GM12864 (cell line): Measurements from ENCODE around the gene TOX2.

Experiments
- DNase-seq: peaks from one replicate; pipeline ENCODE4 v3.0.0-alpha.2; 2011; ENCODE audit warnings: low read depth
- H3K4me3 ChIP-seq: 2 replicates; pipeline ENCODE4 v1.5.1; 2011; ENCODE audit warnings: mild to moderate bottlenecking, low read depth, low read length, control low read depth
- TF ChIP-seq, protein P1 (sequence below): IDR thresholded peaks from 2 replicates; pipeline ENCODE4 v1.5.1; 2011; ENCODE audit warnings: low read depth, mild to moderate bottlenecking, moderate library complexity, low read length, control low read depth, inconsistent platforms; ENCODE audit errors: missing control alignments

The TOX2 gene

DNA sequence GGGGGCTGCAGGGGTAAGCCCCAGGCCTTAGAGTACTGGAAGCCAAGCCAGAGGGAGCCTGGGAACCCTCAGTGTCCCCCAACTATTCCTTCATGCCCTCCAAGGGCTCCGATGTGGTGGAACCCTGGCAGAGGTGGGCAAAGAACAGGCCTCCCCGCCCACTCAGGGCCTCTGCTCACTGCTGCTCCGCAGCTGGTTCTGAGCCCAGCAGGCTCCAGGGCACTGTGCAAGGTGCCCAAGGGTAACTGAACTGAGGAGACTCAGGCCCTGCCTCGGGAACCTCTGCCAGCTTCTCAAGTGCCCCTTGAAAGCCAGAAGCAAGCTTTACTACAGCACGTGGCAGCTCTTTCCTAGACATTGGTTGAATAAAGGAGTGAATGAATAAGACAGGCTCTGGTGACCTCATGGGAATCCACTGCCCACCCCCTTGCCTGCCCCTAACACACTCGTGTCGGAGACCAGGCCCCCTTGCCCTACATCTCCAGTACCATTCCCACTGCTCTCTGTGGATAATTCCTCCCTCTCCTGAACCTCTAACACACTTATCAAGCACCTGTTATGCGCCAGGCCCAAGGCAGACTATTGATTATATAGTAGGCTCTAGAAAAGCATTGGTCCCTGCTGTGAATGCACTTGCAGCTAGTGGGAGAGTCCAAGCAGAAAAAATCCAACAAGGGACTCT lies 55.0 kb downstream of the TOX2 start:
- H3K4me3 ChIP-seq = no peak overlapping the region
- TF ChIP-seq, protein P1, sequence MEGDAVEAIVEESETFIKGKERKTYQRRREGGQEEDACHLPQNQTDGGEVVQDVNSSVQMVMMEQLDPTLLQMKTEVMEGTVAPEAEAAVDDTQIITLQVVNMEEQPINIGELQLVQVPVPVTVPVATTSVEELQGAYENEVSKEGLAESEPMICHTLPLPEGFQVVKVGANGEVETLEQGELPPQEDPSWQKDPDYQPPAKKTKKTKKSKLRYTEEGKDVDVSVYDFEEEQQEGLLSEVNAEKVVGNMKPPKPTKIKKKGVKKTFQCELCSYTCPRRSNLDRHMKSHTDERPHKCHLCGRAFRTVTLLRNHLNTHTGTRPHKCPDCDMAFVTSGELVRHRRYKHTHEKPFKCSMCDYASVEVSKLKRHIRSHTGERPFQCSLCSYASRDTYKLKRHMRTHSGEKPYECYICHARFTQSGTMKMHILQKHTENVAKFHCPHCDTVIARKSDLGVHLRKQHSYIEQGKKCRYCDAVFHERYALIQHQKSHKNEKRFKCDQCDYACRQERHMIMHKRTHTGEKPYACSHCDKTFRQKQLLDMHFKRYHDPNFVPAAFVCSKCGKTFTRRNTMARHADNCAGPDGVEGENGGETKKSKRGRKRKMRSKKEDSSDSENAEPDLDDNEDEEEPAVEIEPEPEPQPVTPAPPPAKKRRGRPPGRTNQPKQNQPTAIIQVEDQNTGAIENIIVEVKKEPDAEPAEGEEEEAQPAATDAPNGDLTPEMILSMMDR = no peak
- no peak for DNase-seq

DNA sequence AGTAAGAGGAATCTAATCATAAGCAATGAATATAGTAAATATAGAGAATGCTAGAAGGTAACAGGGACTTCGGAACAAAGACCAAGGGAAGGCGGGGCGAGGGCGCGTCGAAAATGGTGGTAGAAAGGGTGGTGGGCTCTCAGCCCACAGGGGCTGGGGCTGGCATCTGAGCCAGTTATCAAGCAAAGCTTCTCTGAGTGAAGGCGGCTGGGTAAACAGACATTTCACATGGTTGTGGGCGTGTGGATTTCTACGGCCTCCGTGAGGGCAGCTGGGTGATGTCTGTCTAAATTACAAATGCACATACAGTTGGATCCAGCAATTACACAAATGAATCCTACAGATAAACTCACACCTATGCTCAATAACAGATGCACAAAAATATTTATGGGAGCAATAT lies 56.6 kb downstream of the TOX2 start:
- no peak overlapping the region for H3K4me3 ChIP-seq
- DNase-seq = no peak
- TF ChIP-seq, protein P1 = no peak

DNA sequence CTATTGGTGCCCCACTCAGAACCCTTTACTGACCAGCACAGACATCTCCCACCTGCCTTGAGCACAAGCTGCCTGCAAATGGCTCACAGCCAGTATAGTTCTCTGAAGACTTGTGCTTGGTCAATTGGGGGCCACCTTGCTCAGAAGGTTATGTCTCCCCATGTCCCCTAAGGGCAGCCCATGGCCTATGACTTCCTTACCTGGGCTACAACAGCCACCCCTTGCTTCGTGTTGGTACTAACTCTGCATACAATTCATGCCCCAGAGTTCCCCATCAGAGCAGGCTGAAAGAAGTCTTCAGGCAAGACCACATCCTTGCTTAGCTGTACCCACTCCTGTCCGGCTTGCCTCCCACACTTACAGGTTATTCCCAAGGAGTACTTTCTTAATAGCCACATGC lies 57.4 kb downstream of the TOX2 start:
- TF ChIP-seq, protein P1 = no peak
- no peak overlapping the region for H3K4me3 ChIP-seq
- DNase-seq = no peak

DNA sequence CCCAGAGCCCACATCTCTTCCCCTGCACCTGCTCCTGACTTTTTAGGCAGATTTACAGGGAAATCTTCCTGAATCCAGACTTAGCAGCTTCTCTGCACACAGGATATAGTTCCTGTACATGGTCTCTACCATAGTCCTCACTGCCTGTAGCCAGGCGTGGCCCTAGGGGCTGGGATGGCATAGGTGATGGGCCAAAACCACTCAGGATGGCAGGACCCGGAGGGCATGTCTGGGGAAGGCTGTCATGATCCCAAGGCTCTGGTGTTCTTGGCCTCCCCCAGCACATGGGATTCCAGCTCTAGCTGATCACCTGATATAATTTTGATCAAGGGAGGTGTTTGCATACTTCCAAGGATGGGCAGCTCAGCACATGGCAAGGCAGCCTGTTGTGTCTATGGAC lies 58.0 kb downstream of the TOX2 start:
- TF ChIP-seq, protein P1 = no peak
- H3K4me3 ChIP-seq = no peak overlapping the region
- no peak for DNase-seq

DNA sequence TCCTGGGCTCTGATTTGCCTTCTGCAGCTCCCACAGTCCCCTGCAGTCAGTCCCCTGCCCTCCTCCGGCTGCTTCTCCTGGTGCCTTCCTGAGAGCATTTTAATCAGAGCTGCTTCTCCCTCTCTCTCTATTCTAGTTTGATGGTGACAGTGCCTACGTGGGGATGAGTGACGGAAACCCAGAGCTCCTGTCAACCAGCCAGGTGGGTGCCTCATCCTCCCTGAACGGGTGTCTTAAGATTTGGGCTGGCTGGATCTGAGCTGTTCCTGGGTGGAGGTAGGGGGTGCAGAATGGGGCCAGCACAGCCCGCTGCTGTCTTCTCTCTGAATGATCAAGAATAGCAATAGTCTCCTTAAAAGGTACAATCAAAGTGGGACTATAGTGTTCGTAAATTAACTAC lies 58.6 kb downstream of the TOX2 start:
- TF ChIP-seq, protein P1 = no peak
- DNase-seq = no peak
- H3K4me3 ChIP-seq = no peak overlapping the region

DNA sequence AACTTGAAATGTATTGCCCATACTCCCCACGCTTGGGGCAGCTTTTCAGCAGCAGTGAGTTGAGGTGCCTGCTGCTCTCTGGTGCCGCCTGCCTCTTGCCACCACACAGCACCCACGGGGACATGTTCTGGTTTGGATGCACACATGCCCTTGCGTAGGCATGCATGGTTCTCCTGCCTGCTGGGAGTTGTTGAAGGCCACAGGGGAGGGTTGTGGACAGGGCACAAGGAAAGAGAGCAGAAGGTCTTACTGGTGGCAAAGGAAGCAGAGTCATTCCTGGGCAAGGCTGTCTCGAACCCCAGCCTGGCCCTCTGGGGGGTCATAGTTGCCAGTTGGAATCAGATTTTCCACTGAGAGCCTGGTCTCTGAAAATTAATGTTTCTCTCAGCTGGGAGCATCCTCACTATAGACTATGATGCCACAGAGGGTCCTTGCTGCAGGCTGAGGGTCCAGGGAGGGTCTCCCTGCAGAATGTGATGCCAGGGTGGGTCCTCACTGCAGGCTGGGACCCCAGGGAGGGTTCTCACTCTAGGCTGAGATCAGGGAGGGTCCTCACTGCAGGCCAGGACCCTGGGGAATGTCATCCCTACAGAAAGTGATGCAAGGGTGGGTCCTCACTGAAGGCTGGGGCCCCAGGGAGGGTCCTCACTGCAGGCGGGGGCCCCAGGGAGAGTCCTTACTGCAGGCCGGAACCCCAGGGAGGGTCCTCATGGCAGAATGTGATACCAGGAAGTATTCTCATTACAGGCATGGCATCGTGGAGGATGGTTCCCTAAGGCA lies 59.2 kb downstream of the TOX2 start:
- TF ChIP-seq, protein P1 = no peak
- no peak overlapping the region for H3K4me3 ChIP-seq
- no peak for DNase-seq

DNA sequence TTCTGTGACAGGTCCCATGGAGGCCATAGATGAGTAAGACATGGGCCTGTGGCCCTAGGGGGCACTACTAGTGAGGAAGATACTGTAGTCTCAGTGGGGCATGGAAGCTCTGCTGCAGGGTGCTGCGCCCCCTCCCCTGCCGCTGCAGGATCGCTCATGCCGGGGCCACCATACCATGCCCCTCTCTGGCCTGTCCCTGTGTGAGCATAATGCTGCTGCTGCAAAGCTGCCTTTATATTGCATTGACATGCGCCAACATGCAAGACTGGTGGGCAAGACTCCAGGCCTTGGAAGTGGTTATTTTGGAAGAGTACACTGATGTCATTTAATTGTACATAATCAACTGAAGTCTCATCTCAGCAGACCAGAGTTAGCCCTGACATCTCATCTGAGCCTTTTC lies 60.0 kb downstream of the TOX2 start:
- DNase-seq = no peak
- H3K4me3 ChIP-seq = no peak overlapping the region
- TF ChIP-seq, protein P1 = no peak
